GM12872 (cell line): ENCODE measurements around the gene KCNA10.

Experiments used
- CTCF ChIP-seq: IDR thresholded peaks from 3 replicates; pipeline ENCODE4 v1.5.1; 2011; ENCODE audit warnings: low read depth, mild to moderate bottlenecking, low read length, moderate library complexity; ENCODE audit not compliant: insufficient read depth

The KCNA10 gene

GRCh38 chr1:110508028-110508940 is 10.7 kb downstream of the KCNA10 start:
- no peak for TF ChIP-seq CTCF

GRCh38 chr1:110506541-110506940 is 12.4 kb downstream of the KCNA10 start:
- TF ChIP-seq CTCF, result no peak

- no peak for TF ChIP-seq CTCF
Measured at GRCh38 chr1:110505596-110505995, 13.4 kb downstream of the KCNA10 start.

GRCh38 chr1:110504226-110504625 is 14.7 kb downstream of the KCNA10 start:
- no peak for TF ChIP-seq CTCF

GRCh38 chr1:110503471-110503870 is 15.5 kb downstream of the KCNA10 start:
- TF ChIP-seq CTCF, result no peak

GRCh38 chr1:110502402-110503151 is 16.4 kb downstream of the KCNA10 start:
- no peak for TF ChIP-seq CTCF

GRCh38 chr1:110501488-110502132 is 17.4 kb downstream of the KCNA10 start:
- TF ChIP-seq CTCF, result no peak
